HL-60 (cell line): ENCODE data around the gene PRKD1.

Experiments
- CTCF ChIP-seq: IDR thresholded peaks from one replicate; pipeline ENCODE4 v1.5.1; 2011; ENCODE audit warnings: low read length, control low read depth, inconsistent platforms; ENCODE audit not compliant: insufficient read depth
- GABPA ChIP-seq: IDR thresholded peaks from 2 replicates; pipeline ENCODE4 v1.6.1; 2012; ENCODE audit warnings: low read depth
- POLR2AphosphoS5 ChIP-seq: IDR thresholded peaks from 2 replicates; pipeline ENCODE4 v1.6.1; 2012; ENCODE audit warnings: low read depth
- SPI1 ChIP-seq: IDR thresholded peaks from 2 replicates; pipeline ENCODE4 v1.6.1; 2012; ENCODE audit warnings: low read depth, mild to moderate bottlenecking, borderline replicate concordance

GRCh38 chr14:29648045-29648444 lies 279.6 kb downstream of the PRKD1 start:
- no peak for TF ChIP-seq CTCF
- no peak for TF ChIP-seq POLR2AphosphoS5
- TF ChIP-seq GABPA, result no peak
- no peak for TF ChIP-seq SPI1
